CD14-positive monocyte (primary cell): ENCODE results near the gene ZIC5. TPM values are rescaled to one million over a fixed set of nuclear protein-coding genes. Genes with fewer than 3 reads are reported as not detected.

ENCODE experiments used
- DNase-seq, 3 donors: peaks; one replicate each; pipeline ENCODE4 v3.0.0-alpha.2; 2011 to 2022
- H2AFZ ChIP-seq: 2 replicates; pipeline ENCODE4 v1.6.0; 2012; ENCODE audit warnings: mild to moderate bottlenecking, low read depth, low read length, inconsistent platforms; ENCODE audit not compliant: insufficient read depth, poor library complexity, severe bottlenecking
- H3K27ac ChIP-seq, 2 donors: 1 replicate in 1 of 2; 2 replicates in 1 of 2; pipeline ENCODE4 v1.5.1; 2012 to 2013; ENCODE audit warnings: low read length in 2 of 2, control low read depth in 1 of 2, inconsistent platforms in 1 of 2, low read depth in 1 of 2, mild to moderate bottlenecking in 1 of 2
- H3K27me3 ChIP-seq, 2 donors: one replicate each; pipeline versions ENCODE4 v1.6.0 to v1.6.1; 2011 to 2013; ENCODE audit warnings: low read length in 2 of 2; ENCODE audit not compliant: control insufficient read depth in 2 of 2, insufficient read depth in 2 of 2
- H3K36me3 ChIP-seq, 2 donors: replicated peaks in 1 of 2; 1 replicate in 1 of 2; 2 replicates in 1 of 2; pipeline versions ENCODE4 v1.5.1 to v1.6.1; 2012 to 2013; ENCODE audit warnings: low read length in 2 of 2, control low read depth in 1 of 2, inconsistent platforms in 1 of 2, mild to moderate bottlenecking in 1 of 2; ENCODE audit not compliant: insufficient read depth in 2 of 2, control insufficient read depth in 1 of 2
- H3K4me1 ChIP-seq, 2 donors: 1 replicate in 1 of 2; 2 replicates in 1 of 2; pipeline versions ENCODE4 v1.5.1 to v1.6.1; 2012 to 2013; ENCODE audit warnings: low read length in 2 of 2, control low read depth in 1 of 2, inconsistent platforms in 1 of 2, mild to moderate bottlenecking in 1 of 2, moderate library complexity in 1 of 2; ENCODE audit not compliant: insufficient read depth in 2 of 2, control insufficient read depth in 1 of 2
- H3K4me2 ChIP-seq: replicated peaks from 2 replicates; pipeline ENCODE3; 2012; ENCODE audit warnings: low read length, moderate library complexity, mild to moderate bottlenecking; ENCODE audit not compliant: poor library complexity, severe bottlenecking; ENCODE audit errors: extremely low read depth
- H3K4me3 ChIP-seq, 3 experiments: fragments of 200-600 bp in 1 of 3; sonication (generic) in 1 of 3; replicated peaks in 1 of 3; 1 replicate in 2 of 3; 2 replicates in 1 of 3; pipeline ENCODE4 v1.5.1; 2011 to 2013; ENCODE audit warnings: low read length in 3 of 3, mild to moderate bottlenecking in 3 of 3, control low read depth in 2 of 3, low read depth in 2 of 3, inconsistent platforms in 1 of 3, moderate library complexity in 1 of 3
- H3K79me2 ChIP-seq: 2 replicates; pipeline ENCODE4 v1.6.0; 2012; ENCODE audit warnings: mild to moderate bottlenecking, control low read depth, inconsistent platforms, low read length, moderate library complexity; ENCODE audit not compliant: insufficient read depth
- H3K9ac ChIP-seq: 2 replicates; pipeline ENCODE4 v1.6.0; 2017; ENCODE audit warnings: low read length, mild to moderate bottlenecking; ENCODE audit not compliant: insufficient read depth, poor library complexity, severe bottlenecking
- H3K9me3 ChIP-seq, 2 donors: replicated peaks in 1 of 2; 1 replicate in 1 of 2; 2 replicates in 1 of 2; pipeline versions ENCODE4 v1.5.1 to v1.6.1; 2012 to 2013; ENCODE audit warnings: low read length in 2 of 2, control low read depth in 1 of 2; ENCODE audit not compliant: control insufficient read depth in 1 of 2, insufficient read depth in 1 of 2
- H4K20me1 ChIP-seq: 2 replicates; pipeline ENCODE4 v1.6.0; 2012; ENCODE audit warnings: mild to moderate bottlenecking, low read length, control low read depth, moderate library complexity; ENCODE audit not compliant: insufficient read depth
- H3K27ac Mint-ChIP-seq, 7 donors: one replicate each; pipeline ENCODE4 v1.8.0; 2020; ENCODE audit warnings: mild to moderate bottlenecking in 7 of 7, mixed read lengths in 7 of 7, moderate library complexity in 6 of 7, inconsistent platforms in 2 of 7
- H3K27me3 Mint-ChIP-seq, 3 donors: one replicate each; pipeline ENCODE4 v1.8.0; 2021 to 2022; ENCODE audit warnings: low read depth in 3 of 3, mild to moderate bottlenecking in 3 of 3, mixed read lengths in 3 of 3, moderate library complexity in 3 of 3, inconsistent platforms in 1 of 3
- H3K36me3 Mint-ChIP-seq, 2 donors: one replicate each; pipeline ENCODE4 v1.8.0; 2020; ENCODE audit warnings: mixed read lengths in 2 of 2, inconsistent platforms in 1 of 2, mild to moderate bottlenecking in 1 of 2
- H3K4me1 Mint-ChIP-seq: one replicate; pipeline ENCODE4 v1.8.0; 2020; ENCODE audit warnings: mild to moderate bottlenecking, mixed read lengths
- H3K4me3 Mint-ChIP-seq, 2 donors: one replicate each; pipeline ENCODE4 v1.8.0; 2020; ENCODE audit warnings: mild to moderate bottlenecking in 2 of 2, mixed read lengths in 2 of 2, moderate library complexity in 1 of 2
- H3K9me3 Mint-ChIP-seq, 7 donors: one replicate each; pipeline ENCODE4 v1.8.0; 2020 to 2022; ENCODE audit warnings: mixed read lengths in 7 of 7, mild to moderate bottlenecking in 6 of 7, moderate library complexity in 6 of 7, inconsistent platforms in 2 of 7
- WGBS: methylation state at CpG from one replicate; pipeline ENCODE4 v1.1.5; 2013; ENCODE audit warnings: missing lambda C conversion rate; ENCODE audit not compliant: insufficient coverage; 5-methylcytosine and 5-hydroxymethylcytosine counted together
- intact Hi-C, 2 donors: fragments of 100-400 bp; cut with micrococcal nuclease; formaldehyde crosslinking; loops; one replicate each; pipeline versions ENCODE4 v1.15.0 to v1.15.1; 2023
- polyA plus RNA-seq, 3 donors: library from polyadenylated mRNA; depleted of rRNA in 1 of 3; unstranded in 2 of 3; stranded (reverse) in 1 of 3; fragments of 300-500 nt in 2 of 3; fragments of >200 nt in 1 of 3; fragmentation: Illumina TruSeq in 2 of 3; gene quantifications; 1 replicate in 2 of 3; 2 replicates in 1 of 3; pipeline ENCODE4 v1.2.3, GENCODE V29; 2012 to 2021
- TF ChIP-seq, protein P1 (sequence below): fragments of 200-600 bp; IDR thresholded peaks from one replicate; pipeline ENCODE4 v1.8.0; 2022; ENCODE audit warnings: antibody characterized with exemption, mild to moderate bottlenecking

Gene ZIC5
- polyA plus RNA-seq, 3 donors = not detected

DNA sequence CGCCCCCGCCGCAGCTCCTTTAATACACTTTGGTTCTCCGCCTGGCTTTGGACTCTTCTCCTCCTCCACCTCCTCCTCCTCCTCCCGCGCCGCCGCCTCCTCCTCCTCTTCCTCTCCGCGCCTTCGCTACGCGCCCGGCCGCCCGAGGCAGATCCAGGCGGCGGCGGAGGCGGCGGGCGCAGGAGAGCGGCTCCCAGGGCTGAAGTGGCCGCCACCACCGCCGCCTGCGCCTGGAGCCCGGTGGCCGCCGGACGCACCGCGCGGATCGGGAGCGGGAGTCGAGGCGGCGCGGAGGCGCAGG lies 10.1 kb upstream of the ZIC5 start, which contains the start of gene ZIC2:
Gene ZIC2 (plus strand): TSS at position 50 of the 301 bp plus-strand sequence. CDS start 281 bp downstream, outside the sequence.
- peak within 1 kb of the TSS in 1 of 3 experiments; percentile 61 for H3K4me3 ChIP-seq
- peak within 1 kb of the TSS; percentile 46 for H2AFZ ChIP-seq
- intact Hi-C loops = no loop called here
- Mint-ChIP-seq H3K9me3 (peaks cover 0 to 51% (median 28%) of the 10 kb centered on the region in 7 donors), H3K4me3 (peak within 1 kb of the TSS; percentile 62 to 74), H3K27me3 (peaks cover 73 to 94% (median 80%) of the 10 kb centered on the region in 3 donors), H3K36me3 (peaks cover 9 to 13% of the 10 kb centered on the region in 2 donors), H3K27ac (no peak within 1 kb of the TSS), H3K4me1 (peaks cover 41% of the 10 kb centered on the region)
- peaks cover 74 to 83% of the 10 kb centered on the region in 2 donors for H3K27me3 ChIP-seq
- H3K9me3 ChIP-seq = peaks cover 16 to 67% of the 10 kb centered on the region in 2 donors
- H4K20me1 ChIP-seq = no peaks in the 10 kb centered on the region
- H3K4me1 ChIP-seq = peaks cover 28 to 56% of the 10 kb centered on the region in 2 donors
- under 1% methylated on average over 26 of the region's 41 CpGs for WGBS
- no peaks in the 10 kb centered on the region for H3K79me2 ChIP-seq
- H3K27ac ChIP-seq = no peak within 1 kb of the TSS
- H3K4me2 ChIP-seq = peak within 1 kb of the TSS; percentile 75
- TF ChIP-seq, protein P1, sequence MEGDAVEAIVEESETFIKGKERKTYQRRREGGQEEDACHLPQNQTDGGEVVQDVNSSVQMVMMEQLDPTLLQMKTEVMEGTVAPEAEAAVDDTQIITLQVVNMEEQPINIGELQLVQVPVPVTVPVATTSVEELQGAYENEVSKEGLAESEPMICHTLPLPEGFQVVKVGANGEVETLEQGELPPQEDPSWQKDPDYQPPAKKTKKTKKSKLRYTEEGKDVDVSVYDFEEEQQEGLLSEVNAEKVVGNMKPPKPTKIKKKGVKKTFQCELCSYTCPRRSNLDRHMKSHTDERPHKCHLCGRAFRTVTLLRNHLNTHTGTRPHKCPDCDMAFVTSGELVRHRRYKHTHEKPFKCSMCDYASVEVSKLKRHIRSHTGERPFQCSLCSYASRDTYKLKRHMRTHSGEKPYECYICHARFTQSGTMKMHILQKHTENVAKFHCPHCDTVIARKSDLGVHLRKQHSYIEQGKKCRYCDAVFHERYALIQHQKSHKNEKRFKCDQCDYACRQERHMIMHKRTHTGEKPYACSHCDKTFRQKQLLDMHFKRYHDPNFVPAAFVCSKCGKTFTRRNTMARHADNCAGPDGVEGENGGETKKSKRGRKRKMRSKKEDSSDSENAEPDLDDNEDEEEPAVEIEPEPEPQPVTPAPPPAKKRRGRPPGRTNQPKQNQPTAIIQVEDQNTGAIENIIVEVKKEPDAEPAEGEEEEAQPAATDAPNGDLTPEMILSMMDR = no peak
- H3K9ac ChIP-seq = no peak within 1 kb of the TSS
- no peaks in the 10 kb centered on the region for H3K36me3 ChIP-seq
- DNase-seq = no peak

DNA sequence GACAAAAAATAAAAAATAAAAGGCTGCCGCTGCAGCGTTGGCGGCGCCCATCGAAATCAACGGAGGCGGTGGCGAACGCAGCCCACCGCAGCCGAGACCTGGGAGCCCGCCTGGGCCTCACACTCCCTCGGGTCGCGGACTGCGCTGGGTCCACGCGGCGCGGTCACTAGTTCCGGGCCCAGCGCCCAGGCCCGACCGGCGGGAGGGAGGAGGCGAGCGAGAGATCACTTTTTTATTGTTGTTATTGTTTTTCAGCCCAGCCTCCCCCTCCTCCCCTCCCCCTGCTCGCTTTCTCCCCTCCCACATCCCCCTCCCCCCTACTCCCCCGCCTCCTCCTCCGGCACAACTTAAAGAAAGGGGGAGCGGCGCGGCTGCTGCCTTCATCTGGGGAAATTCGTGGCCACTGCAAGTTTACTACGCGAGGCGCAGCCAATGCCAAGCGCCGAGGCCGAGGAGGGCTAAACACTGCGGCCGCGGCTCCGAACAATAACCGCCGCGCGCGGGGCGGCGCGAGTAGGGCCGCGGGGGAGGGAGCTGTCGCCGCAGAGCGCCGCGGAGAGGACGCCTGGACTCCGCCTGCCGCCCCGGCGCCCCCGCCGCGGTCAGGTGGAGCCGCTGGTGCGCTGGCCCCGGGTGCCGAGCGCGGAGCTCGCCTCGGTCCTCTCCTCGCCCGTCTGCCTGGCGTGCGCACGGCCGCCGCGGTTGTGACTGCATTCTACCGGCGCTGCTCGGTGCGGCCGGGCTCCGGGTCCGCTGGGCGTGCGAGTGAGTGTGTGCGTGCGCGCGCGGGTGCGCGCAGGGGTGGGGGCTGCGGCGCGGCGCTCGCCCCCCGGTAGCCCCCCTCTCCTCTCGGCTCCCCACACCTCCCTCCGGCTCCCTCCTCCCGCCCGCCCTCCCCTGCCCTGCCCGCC lies 9.5 kb upstream of the ZIC5 start:
- Histone ChIP-seq H4K20me1 (no peaks in the 10 kb centered on the region), H3K36me3 (no peaks in the 10 kb centered on the region), H2AFZ (peak overlapping the region; percentile 35), H3K9me3 (peaks cover 16 to 67% of the 10 kb centered on the region in 2 donors), H3K4me1 (peaks cover 28 to 56% of the 10 kb centered on the region in 2 donors), H3K4me3 (peak overlapping the region in 1 of 3 experiments; percentile 61), H3K4me2 (peak overlapping the region; percentile 75), H3K79me2 (no peaks in the 10 kb centered on the region), H3K9ac (no peak overlapping the region), H3K27me3 (peaks cover 75 to 83% of the 10 kb centered on the region in 2 donors), H3K27ac (no peak overlapping the region)
- TF ChIP-seq, protein P1 = no peak
- intact Hi-C loops = no loop called here
- no peak for DNase-seq
- H3K4me3 Mint-ChIP-seq = peak overlapping the region; percentile 62 to 65
- H3K9me3 Mint-ChIP-seq = peaks cover 0 to 53% (median 30%) of the 10 kb centered on the region in 7 donors
- H3K27me3 Mint-ChIP-seq = peaks cover 74 to 94% (median 80%) of the 10 kb centered on the region in 3 donors
- peaks cover 9 to 15% of the 10 kb centered on the region in 2 donors for H3K36me3 Mint-ChIP-seq
- peaks cover 41% of the 10 kb centered on the region for H3K4me1 Mint-ChIP-seq
- H3K27ac Mint-ChIP-seq = no peak overlapping the region
- WGBS = 1% methylated on average over 72 of the region's 110 CpGs
